Measurements from ENCODE around the gene EFCAB14. TPM values are rescaled to one million over a fixed set of nuclear protein-coding genes. Genes with fewer than 3 reads are reported as not detected.

EFCAB14 gene
- total and polyA plus RNA-seq, 9 of the 15 experiments (the other 6 are each of a cell fraction or from before 2014, with no cell fraction given) = 7.3 to 49.0 (median 37.3) TPM

DNA sequence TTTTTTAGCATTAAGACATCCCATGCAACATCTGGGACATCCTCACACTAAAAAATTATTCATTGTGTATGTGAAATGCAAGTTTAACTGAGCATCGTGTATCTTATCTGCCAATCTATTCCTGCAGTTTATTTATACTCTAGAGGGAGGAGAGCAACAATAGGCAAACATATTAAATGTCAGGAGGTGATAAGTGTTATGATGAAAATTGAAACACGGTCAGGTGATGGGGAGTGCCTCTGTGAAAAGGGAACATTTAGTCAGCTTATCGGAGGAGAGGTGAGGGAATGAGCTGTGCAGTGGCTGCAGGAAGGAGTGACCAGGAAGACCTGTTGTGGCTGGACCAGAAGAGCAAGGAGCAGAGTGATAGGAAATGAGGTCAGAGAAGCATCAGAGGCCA lies 775 bp upstream of the EFCAB14 start (continued):
- TF ChIP-seq MXI1 (IDR thresholded peaks at IDR 0.05; ENCODE audit: low read depth, low read length) (no peak), ZNF277 (CRISPR knock-in tag; IDR thresholded peaks at IDR 0.05; ENCODE audit: borderline replicate concordance) (no peak), E2F5 (CRISPR knock-in tag; IDR thresholded peaks at IDR 0.05) (no peak), ZNF699 (CRISPR knock-in tag; IDR thresholded peaks at IDR 0.05; ENCODE audit: insufficient replicate concordance) (no peak), HES1 (IDR thresholded peaks at IDR 0.05; ENCODE audit: low read depth) (no peak), ZNF224 (CRISPR knock-in tag; IDR thresholded peaks at IDR 0.05) (no peak), ZNF518B (CRISPR knock-in tag; IDR thresholded peaks at IDR 0.05) (no peak), POLR3A (IDR thresholded peaks at IDR 0.05; ENCODE audit: borderline replicate concordance, extremely low read depth, insufficient read depth, insufficient read length) (no peak), YY1 (IDR thresholded peaks at IDR 0.05; ENCODE audit: borderline replicate concordance in 1 of 3, control insufficient read depth in 1 of 3, extremely low read depth in 1 of 3, insufficient read depth in 3 of 3, insufficient read length in 1 of 3, insufficient replicate concordance in 2 of 3, low read depth in 1 of 3, low read length in 2 of 3) (no peak), PHF21A (IDR thresholded peaks at IDR 0.05; ENCODE audit: borderline replicate concordance, low read depth) (no peak)
- TF ChIP-seq, protein P1, sequence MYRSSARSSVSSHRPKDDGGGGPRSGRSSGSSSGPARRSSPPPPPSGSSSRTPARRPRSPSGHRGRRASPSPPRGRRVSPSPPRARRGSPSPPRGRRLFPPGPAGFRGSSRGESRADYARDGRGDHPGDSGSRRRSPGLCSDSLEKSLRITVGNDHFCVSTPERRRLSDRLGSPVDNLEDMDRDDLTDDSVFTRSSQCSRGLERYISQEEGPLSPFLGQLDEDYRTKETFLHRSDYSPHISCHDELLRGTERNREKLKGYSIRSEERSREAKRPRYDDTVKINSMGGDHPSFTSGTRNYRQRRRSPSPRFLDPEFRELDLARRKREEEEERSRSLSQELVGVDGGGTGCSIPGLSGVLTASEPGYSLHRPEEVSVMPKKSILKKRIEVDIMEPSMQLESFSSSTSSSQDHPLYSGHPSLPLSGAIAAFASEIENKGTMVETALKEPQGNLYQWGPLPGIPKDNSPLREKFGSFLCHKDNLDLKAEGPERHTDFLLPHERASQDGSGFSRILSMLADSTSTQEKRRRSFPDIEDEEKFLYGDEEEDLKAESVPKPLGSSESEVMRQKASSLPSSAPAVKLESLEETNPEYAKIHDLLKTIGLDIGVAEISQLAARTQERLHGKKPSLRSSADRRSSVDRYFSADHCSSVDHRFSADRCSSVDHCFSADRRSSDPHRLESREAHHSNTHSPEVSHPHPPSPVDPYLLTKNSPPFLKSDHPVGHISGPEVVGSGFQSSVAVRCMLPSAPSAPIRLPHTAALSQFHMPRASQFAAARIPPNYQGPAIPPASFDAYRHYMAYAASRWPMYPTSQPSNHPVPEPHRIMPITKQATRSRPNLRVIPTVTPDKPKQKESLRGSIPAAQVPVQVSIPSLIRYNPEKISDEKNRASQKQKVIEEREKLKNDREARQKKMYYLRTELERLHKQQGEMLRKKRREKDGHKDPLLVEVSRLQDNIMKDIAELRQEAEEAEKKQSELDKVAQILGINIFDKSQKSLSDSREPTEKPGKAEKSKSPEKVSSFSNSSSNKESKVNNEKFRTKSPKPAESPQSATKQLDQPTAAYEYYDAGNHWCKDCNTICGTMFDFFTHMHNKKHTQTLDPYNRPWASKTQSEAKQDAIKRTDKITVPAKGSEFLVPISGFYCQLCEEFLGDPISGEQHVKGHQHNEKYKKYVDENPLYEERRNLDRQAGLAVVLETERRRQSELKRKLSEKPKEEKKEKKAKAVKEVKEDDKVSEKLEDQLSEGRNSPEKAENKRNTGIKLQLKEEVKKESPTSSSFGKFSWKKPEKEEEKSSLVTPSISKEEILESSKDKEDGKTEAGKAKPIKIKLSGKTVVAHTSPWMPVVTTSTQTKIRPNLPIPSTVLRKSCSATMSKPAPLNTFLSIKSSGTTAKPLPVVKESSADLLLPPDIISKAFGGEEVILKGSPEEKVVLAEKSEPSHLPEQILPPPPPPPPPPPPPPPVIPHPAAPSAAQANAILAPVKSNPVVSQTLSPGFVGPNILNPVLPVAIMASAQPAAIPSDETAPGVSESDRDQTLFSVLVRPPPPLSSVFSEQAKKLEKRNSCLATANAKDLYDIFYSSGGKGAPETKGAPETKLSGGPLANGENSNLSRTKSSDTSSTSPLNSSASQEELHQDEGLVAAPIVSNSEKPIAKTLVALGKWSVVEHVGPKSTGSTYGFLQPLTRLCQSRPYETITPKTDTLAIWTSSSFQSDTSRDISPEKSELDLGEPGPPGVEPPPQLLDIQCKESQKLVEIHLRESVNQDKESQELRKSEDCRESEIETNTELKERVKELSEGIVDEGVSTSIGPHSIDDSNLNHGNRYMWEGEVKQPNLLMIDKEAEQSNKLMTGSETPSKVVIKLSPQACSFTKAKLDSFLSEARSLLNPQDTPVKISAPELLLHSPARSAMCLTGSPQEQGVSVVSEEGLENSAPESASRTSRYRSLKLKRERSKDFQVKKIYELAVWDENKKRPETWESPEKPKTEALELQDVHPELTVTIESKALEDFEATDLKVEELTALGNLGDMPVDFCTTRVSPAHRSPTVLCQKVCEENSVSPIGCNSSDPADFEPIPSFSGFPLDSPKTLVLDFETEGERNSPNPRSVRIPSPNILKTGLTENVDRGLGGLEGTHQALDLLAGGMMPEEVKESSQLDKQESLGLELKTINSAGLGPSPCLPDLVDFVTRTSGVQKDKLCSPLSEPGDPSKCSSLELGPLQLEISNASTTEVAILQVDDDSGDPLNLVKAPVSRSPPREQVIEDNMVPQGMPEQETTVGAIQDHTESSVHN (IDR thresholded peaks at IDR 0.05; ENCODE audit: borderline replicate concordance in 1 of 2, low read depth in 1 of 2) = no peak

Data from K562 (cell line).